Stimulated activated CD4-positive, alpha-beta T cell treated with anti-CD3 and anti-CD28 coated beads, Interleukin-4, amount 100 ng/mL, for 4 hours (primary cell): Measurements from ENCODE around the gene AKR7A3.
A peak's percentile ranks its signal among the peaks of the same experiment; 100 is the strongest.

Experiments used
- DNase-seq, 2 experiments: peaks; one replicate each; pipeline ENCODE4 v3.0.0-alpha.2; 2020

AKR7A3 gene

DNA sequence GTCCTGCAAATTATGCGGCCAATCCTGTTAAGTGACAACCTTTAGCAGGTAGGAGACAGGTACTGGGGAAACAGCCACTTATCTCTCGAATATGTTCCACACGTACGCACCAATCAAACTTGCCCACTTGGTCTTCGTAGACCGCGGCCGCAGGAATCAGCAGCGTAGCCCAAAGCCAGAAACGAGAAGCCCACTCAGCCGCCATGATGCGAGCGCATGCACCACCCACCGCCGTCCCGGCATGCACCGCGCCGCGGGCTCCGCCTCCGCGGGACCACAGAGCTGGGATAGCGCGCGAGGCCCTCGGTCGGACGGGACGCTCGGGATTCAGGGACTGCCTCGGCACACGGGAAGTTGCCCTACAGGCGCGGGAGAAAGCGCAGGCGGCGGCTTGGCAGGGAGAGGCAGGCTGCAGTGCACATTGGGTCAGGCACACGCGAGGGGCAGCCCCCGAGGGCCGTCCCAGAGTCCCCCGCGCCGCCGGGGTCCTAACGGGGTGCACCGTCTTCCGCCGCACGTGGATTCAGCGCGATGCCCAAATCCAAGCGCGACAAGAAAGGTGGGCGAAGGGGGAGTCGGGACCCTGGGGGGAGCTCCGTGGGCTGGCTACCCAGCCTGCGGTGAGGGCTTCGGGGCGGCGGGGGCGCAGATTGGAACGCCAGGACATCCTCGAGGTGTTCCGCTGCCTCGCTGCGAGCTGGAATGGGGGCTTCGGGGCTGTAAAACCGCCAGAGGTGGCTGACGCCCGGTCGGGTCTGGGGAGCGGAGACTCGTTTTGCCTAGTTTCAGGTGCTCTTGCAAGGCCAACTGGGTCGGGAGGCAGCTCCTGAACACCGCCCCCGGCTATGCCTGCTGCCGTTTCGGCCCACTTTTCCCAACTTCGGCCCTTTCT lies 37.0 kb downstream of the AKR7A3 start, which contains the start of the genes EMC1 and MRTO4:
Gene EMC1 (minus strand): TSS at position 220 of the 892 bp plus-strand sequence. CDS start 15 bp downstream, at position 205.
Gene MRTO4 (plus strand): TSS at position 501 of the 892 bp plus-strand sequence. CDS start 31 bp downstream, at position 532.
- peak; percentile 84 to 91 for DNase-seq

DNA sequence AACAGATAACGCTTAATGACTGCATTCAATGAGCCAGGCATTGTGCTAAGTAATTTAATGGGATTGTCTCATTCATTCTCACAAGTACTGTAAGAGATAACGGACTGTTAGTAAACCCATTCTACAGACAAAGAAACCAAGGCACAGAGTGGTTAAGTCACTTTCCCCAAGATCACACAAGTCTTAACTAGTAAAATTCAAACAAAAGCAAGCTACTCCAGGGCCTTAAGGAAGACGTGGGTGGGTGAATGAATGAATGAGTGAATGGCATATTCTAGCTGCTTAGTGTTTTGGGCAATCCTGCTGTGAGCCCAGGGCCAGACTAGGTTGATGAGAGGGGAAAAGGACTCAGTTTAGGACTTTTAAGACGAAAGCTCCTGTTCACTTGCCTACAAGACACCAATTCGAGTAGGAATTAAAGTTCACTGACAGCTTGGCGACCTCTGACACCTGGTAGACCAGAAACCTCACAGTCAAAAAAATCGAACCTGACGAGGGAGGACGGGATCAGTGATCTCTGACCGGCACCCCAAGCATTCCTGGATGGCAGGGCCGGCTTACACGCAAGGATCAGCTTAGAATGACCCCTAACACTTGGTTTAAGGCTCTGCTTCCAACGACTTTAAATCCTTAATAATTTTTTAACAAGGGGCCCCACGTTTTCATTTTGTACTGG lies 37.8 kb downstream of the AKR7A3 start:
- DNase-seq: no peak

DNA sequence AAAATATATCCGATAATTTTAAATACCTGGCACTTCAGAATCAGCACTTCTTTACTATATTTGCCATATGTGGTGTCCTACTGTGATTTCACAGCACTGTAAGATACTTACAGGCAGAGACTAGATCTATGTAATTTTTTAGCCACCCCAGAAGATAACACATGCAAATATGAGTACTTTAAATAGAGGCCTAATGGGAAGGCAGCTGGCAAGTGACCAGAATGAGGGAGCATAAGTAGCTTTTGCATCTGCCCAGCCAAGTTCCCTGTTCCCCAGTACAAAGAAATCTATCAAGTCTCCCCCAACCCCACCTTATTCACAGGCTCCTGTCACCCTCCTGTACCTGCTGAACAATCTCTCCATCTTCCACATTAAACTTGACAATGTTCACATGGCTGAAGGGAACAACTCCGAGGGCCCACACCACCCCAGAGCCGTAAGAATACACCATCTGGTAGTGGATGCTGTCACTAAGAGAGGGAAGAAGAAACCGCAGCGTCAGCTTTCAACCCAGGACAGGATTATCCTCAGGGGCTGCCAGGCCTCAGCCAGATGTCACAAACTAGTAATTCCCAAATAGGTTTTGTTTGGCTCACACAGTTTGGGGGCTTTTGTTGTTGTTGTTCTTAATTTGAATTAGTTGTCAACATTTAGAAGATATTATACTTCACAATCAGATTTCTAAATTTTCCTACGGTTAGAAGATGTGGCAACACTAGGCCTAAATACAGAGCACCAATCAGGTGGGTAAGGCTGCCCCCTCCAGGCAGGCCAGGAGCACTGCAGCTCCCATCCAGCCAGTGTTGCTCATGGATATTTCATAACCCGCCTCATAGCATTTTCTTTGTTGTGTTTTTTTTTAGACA lies 47.7 kb downstream of the AKR7A3 start:
- DNase-seq: peak; percentile 54 to 64

DNA sequence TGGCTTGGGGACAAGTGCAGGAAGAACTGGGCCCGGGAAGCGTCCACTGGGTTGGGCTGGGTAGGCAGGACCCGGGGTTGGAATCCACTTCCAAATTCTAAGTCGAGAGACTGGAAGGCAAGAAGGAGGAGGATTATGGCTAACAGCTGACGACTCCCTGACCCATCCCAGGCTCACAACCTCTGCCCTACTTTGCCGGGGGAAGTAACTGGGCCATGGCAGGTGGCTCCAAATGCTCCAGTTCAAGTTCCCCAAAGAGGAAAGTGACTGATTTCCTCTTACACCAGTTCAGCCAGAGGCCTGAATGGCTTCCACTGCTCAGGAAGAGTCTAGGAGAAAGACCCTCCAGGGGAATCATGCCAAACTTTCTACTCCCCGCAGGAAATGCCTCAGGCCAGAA lies 48.7 kb downstream of the AKR7A3 start:
- no peak for DNase-seq

DNA sequence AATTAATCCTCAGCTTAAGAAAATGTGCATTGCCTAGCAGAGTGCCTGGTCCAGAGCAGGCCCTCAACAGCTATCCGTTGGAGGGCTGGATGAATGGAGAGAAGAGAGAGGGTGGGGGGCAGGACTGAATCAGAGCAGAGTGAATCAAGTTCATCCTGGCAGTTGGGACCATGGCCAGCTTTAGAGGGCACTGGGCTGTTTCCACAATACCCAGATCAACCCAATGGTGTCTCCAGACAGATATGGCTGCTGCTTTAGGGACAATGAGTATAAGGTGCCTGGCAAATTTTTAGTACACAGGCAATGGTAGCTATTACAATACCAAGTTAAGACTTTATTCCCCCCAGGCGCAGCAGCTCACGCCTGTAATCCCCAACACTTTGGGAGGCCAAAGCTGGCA lies 54.3 kb downstream of the AKR7A3 start:
- DNase-seq: no peak
